Activated CD4-positive, alpha-beta memory T cell treated with anti-CD3 and anti-CD28 coated beads for 36 hours (primary cell): ENCODE measurements around the gene STOX2. TPM values are rescaled to one million over a fixed set of nuclear protein-coding genes. Genes with fewer than 3 reads are reported as not detected.

ENCODE experiments used
- CTCF ChIA-PET: fragments of 350-600 bp; sonication (Branson Sonifier 250); formaldehyde crosslinking; loops from one replicate; lab custom pipeline; 2021; ENCODE audit warnings: antibody characterized with exemption, inconsistent platforms; lab: Charles Lee
- POLR2A ChIA-PET: fragments of 350-600 bp; sonication (Branson Sonifier 250); formaldehyde crosslinking; loops from one replicate; lab custom pipeline; 2021; ENCODE audit warnings: antibody characterized with exemption; lab: Charles Lee
- DNase-seq: peaks from one replicate; pipeline ENCODE4 v3.0.0-alpha.2; 2020
- H3K27ac Mint-ChIP-seq: one replicate; pipeline ENCODE4 v1.8.0; 2021; ENCODE audit warnings: mixed read lengths
- H3K27me3 Mint-ChIP-seq: one replicate; pipeline ENCODE4 v1.8.0; 2021; ENCODE audit warnings: mixed read lengths
- H3K36me3 Mint-ChIP-seq: one replicate; pipeline ENCODE4 v1.8.0; 2021; ENCODE audit warnings: mixed read lengths
- H3K4me1 Mint-ChIP-seq: one replicate; pipeline ENCODE4 v1.8.0; 2021; ENCODE audit warnings: low read depth, mixed read lengths
- H3K4me3 Mint-ChIP-seq: one replicate; pipeline ENCODE4 v1.8.0; 2021; ENCODE audit warnings: mild to moderate bottlenecking, mixed read lengths
- H3K9me3 Mint-ChIP-seq: one replicate; pipeline ENCODE4 v1.8.0; 2021; ENCODE audit warnings: mixed read lengths
- intact Hi-C: fragments of 100-400 bp; cut with micrococcal nuclease; formaldehyde crosslinking; loops from one replicate; pipeline ENCODE4 v1.15.1; 2023
- total RNA-seq, 2 experiments: library from RNA; stranded (reverse); gene quantifications; one replicate each; pipeline ENCODE4 v1.2.3, GENCODE V29; 2021

STOX2 gene
- total RNA-seq, 2 experiments from 2014 or later: not detected

DNA sequence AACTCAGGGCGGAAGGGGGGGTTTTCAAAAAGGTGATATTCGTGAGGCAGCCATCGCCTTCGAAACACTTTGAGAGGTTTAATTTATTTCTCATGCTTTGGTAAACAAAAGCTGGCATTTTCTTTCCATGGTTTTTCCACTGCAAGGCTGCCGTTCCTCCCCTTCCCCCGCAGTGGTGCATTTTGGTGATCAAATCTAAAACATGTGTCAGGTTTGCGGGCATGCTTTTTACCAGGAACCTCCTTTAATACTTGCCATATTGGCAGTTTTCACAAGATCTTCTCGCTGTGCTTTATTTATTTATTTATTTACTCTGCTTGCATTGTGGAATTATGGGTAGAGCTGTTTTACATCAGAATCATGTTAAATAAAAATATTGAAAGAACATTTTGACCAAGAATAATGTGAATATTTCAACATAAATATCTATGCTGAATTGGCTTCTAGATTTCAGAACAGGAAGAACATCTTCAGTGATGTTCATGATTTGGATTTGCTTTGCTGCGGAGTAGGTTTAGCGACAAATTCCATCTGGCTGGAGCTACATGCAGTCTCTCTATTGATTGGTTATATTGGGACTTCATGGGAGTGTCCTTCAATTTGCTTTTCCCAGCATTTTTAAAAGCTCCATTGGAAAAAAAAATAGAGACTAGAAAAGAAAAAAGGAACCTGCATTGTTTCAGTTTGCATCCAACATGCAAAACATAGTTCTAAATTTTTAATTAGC lies 54.4 kb downstream of the STOX2 start:
- DNase-seq: no peak
- Mint-ChIP-seq H3K4me3 (no peak overlapping the region), H3K36me3 (no peaks in the 10 kb centered on the region), H3K27me3 (peaks cover 4% of the 10 kb centered on the region), H3K9me3 (no peaks in the 10 kb centered on the region), H3K4me1 (no peaks in the 10 kb centered on the region), H3K27ac (no peak overlapping the region)
- ChIA-PET POLR2A (no interaction called here), CTCF (no interaction called here)
- intact Hi-C loops: no loop called here

DNA sequence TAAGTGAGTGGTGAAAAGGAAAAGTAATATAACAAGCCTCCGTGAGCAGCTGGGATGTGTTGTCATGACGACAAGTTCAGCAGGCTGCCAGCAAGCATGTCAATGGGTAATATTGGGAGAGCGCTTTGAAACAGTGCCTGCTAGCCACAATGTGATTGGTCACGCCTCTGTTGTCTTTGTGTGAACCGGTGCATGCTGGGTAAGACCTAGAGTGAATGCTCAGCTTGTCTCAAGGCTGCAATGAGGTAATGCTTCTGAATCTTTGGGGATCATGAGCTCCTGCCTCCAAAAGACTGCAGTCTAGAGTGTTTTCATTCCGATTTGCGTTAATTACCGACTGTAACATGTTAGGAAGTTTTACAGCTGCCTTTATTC lies 54.9 kb downstream of the STOX2 start:
- CTCF ChIA-PET: no interaction called here
- no peak overlapping the region for H3K27ac Mint-ChIP-seq
- H3K36me3 Mint-ChIP-seq: no peaks in the 10 kb centered on the region
- H3K9me3 Mint-ChIP-seq: no peaks in the 10 kb centered on the region
- intact Hi-C loops: no loop called here
- no peak overlapping the region for H3K4me3 Mint-ChIP-seq
- H3K4me1 Mint-ChIP-seq: no peaks in the 10 kb centered on the region
- POLR2A ChIA-PET: no interaction called here
- no peak for DNase-seq
- peaks cover 4% of the 10 kb centered on the region for H3K27me3 Mint-ChIP-seq

DNA sequence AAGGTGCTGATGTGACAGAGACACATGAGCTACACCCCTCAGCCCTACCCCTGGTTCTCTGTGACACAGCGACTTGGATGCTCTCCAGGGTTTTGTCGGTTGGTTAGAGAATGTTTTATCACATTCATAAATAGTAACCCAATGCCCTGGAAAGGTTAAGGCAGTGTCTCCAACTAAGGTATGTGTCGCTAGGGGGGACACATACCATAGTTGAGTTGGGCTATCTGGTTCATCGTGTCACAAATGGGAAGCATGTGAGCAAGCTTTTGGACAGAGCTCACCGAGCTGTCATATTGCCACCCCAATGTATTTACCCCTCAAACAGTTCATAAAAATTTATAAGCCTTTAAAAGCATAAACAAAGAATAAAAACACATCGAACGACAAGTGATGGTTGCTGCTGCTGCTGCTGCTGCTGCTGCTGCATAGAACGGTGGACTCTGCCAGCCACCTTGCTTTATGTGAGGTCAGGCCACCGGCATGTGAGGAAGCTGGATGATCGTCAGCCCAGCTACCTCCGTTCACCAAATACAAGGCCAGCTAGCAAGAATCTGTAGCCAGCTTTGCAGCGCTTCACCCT lies 55.9 kb downstream of the STOX2 start:
- ChIA-PET CTCF (no interaction called here), POLR2A (no interaction called here)
- intact Hi-C loops: no loop called here
- Mint-ChIP-seq H3K9me3 (no peaks in the 10 kb centered on the region), H3K36me3 (no peaks in the 10 kb centered on the region), H3K4me3 (no peak overlapping the region), H3K27ac (no peak overlapping the region), H3K4me1 (no peaks in the 10 kb centered on the region), H3K27me3 (peaks cover 8% of the 10 kb centered on the region)
- no peak for DNase-seq

DNA sequence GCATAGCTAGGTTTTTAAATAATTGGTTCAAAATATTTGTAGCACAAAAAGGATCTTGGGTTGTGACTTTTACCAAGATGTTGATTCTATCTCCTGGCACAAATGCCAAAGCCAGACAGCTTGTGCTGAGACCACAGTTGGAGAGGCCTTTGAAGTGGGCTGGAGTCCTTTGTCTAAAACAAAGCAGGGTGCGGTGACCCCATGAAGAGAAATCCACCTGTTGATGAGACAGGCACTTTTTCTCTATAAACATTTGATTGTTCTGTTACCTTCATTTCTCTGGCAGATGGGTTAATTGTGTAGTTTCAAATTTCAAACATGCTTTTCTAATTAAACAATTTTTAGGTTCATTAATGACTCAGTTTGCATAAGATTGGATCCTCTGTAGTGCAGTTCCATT lies 56.7 kb downstream of the STOX2 start:
- Mint-ChIP-seq H3K9me3 (no peaks in the 10 kb centered on the region), H3K27ac (no peak overlapping the region), H3K36me3 (no peaks in the 10 kb centered on the region), H3K4me3 (no peak overlapping the region), H3K4me1 (no peaks in the 10 kb centered on the region), H3K27me3 (peaks cover 13% of the 10 kb centered on the region)
- DNase-seq: no peak
- ChIA-PET CTCF (no interaction called here), POLR2A (no interaction called here)
- intact Hi-C loops: no loop called here

DNA sequence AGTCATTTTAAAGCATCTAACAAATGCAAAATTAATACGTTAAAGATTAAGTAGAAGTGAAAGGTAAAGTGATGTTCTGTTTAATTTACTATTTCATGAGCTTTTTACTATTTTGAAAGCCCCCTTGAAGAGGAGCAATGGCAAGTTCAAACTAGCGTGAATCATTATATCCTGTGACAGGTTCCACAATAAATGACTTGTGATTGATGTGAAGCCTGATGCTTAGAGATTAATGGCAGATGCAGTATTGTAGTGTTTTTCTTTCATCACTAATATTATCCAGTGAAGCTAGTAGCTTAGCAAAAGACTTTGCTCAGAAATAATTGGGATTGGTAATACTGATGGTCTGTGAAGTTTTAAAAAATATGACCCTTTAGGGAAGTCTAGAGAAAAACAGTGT lies 57.3 kb downstream of the STOX2 start:
- intact Hi-C loops: no loop called here
- peaks cover 16% of the 10 kb centered on the region for H3K27me3 Mint-ChIP-seq
- no peak for DNase-seq
- CTCF ChIA-PET: no interaction called here
- H3K4me3 Mint-ChIP-seq: no peak overlapping the region
- POLR2A ChIA-PET: no interaction called here
- H3K27ac Mint-ChIP-seq: no peak overlapping the region
- H3K4me1 Mint-ChIP-seq: no peaks in the 10 kb centered on the region
- no peaks in the 10 kb centered on the region for H3K36me3 Mint-ChIP-seq
- no peaks in the 10 kb centered on the region for H3K9me3 Mint-ChIP-seq

DNA sequence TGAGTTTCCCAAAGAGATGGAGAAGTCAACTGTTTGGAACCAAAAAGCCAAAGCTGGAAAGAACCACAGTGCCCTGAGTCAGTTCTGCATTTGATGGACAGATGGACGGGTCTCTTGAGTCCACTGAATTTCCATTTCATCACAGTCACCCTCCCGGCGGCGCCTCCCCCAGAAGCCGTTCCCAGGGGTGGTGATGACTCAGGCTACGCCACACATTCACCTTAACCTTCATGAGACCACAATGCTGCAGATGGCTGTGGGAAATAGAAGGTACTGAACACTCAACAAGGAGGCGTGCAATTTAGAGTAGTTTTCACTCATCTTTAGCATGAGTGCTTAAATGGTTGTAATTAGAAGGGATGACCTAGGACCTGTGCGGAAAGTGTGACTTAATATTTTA lies 61.3 kb downstream of the STOX2 start:
- Mint-ChIP-seq H3K27me3 (peaks cover 28% of the 10 kb centered on the region), H3K4me1 (no peaks in the 10 kb centered on the region), H3K9me3 (no peaks in the 10 kb centered on the region), H3K27ac (no peak overlapping the region), H3K36me3 (no peaks in the 10 kb centered on the region), H3K4me3 (no peak overlapping the region)
- no peak for DNase-seq
- POLR2A ChIA-PET: no interaction called here
- CTCF ChIA-PET: no interaction called here
- intact Hi-C loops: no loop called here

DNA sequence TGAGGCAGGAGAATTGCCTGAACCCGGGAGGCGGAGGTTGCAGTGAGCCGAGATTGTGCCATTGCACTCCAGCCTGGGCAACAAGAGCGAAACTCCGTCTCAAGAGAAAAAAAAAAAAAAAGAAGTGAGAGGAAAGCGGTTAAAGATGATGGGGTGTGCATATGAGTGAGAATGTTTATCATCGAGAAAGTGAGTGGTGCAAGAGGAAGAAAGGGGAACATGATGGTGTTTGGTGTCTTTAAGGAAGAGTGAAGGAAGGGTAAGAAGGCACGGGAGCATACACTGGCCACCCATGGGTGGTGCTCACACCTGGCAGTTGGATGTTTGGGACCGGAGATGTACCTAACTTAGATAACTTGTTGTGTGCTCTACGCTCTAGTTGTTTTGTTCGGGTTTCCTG lies 62.2 kb downstream of the STOX2 start:
- no peaks in the 10 kb centered on the region for H3K4me1 Mint-ChIP-seq
- H3K27ac Mint-ChIP-seq: no peak overlapping the region
- H3K27me3 Mint-ChIP-seq: peaks cover 28% of the 10 kb centered on the region
- ChIA-PET POLR2A (interaction anchor here (0.5 kb wide), 1 partner anchor 20 kb away, joined by 3 read pairs; no protein-coding TSS in a partner anchor), CTCF (no interaction called here)
- H3K36me3 Mint-ChIP-seq: no peaks in the 10 kb centered on the region
- intact Hi-C loops: no loop called here
- no peak for DNase-seq
- H3K9me3 Mint-ChIP-seq: no peaks in the 10 kb centered on the region
- no peak overlapping the region for H3K4me3 Mint-ChIP-seq

DNA sequence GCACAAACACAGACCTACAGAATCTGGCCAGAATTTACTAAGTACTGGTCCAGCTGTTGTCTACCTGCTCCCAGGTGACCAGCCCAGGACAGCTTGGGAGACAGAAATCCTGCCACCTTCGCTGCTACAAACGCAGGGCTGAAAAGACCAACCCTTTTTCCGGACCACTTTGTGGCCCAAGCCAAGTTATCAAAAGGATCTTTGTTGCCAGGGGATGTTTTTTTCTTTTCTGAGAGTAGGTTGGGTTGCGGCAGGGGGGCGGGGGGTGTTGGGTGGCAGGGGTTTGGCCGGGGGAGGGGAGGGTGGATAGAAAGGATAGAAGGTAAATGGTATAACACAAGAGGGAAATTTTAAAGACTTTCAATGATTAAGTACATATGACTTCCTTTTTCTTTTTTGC lies 63.4 kb downstream of the STOX2 start:
- no peaks in the 10 kb centered on the region for H3K4me1 Mint-ChIP-seq
- DNase-seq: no peak
- peaks cover 28% of the 10 kb centered on the region for H3K27me3 Mint-ChIP-seq
- H3K4me3 Mint-ChIP-seq: no peak overlapping the region
- H3K36me3 Mint-ChIP-seq: no peaks in the 10 kb centered on the region
- peaks cover 4% of the 10 kb centered on the region for H3K9me3 Mint-ChIP-seq
- intact Hi-C loops: no loop called here
- H3K27ac Mint-ChIP-seq: no peak overlapping the region
- POLR2A ChIA-PET: no interaction called here
- CTCF ChIA-PET: no interaction called here

DNA sequence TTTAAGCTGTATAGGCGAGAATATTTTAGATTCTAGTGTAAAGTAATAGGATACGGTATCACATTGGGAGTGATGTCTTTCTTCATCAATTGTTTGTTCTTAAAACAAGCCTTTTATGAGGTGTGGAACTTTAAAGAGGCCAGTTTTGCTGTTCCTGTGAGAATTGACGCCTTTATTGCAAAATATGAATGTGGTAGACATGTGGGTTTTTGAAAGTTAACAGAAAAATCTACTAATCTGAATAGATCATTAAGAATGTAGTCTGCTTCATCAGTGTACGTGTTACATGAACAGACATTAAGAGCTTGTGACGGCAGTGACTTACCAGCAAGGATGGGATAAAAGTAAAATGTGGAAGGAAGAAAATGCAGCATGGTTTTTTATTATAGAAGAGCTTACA lies 63.8 kb downstream of the STOX2 start:
- H3K4me1 Mint-ChIP-seq: no peaks in the 10 kb centered on the region
- no peaks in the 10 kb centered on the region for H3K36me3 Mint-ChIP-seq
- no peak overlapping the region for H3K27ac Mint-ChIP-seq
- ChIA-PET CTCF (no interaction called here), POLR2A (no interaction called here)
- H3K4me3 Mint-ChIP-seq: no peak overlapping the region
- DNase-seq: no peak
- peaks cover 6% of the 10 kb centered on the region for H3K9me3 Mint-ChIP-seq
- peaks cover 28% of the 10 kb centered on the region for H3K27me3 Mint-ChIP-seq
- intact Hi-C loops: no loop called here

DNA sequence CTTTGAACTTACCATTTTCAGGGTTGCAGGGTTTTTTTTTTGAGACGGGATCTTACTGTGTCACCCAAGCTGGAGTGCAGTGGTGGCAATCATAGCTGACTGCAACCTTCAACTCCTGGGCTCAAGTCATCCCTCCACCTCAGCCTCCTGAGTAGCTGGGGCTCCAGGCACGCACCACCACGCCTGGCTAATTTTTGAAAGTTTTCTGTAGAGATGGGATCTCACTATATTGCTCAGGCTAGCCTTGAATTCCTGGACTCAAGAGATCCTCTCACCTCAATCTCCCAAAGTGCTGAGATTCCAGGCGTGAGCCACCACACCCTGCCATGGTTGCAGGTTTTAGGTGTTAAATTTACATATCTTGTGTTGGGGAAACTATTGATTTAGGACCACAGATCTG lies 64.5 kb downstream of the STOX2 start:
- H3K36me3 Mint-ChIP-seq: no peaks in the 10 kb centered on the region
- POLR2A ChIA-PET: no interaction called here
- peaks cover 13% of the 10 kb centered on the region for H3K9me3 Mint-ChIP-seq
- no peak overlapping the region for H3K4me3 Mint-ChIP-seq
- H3K4me1 Mint-ChIP-seq: no peaks in the 10 kb centered on the region
- CTCF ChIA-PET: no interaction called here
- peaks cover 25% of the 10 kb centered on the region for H3K27me3 Mint-ChIP-seq
- intact Hi-C loops: no loop called here
- DNase-seq: no peak
- no peak overlapping the region for H3K27ac Mint-ChIP-seq

DNA sequence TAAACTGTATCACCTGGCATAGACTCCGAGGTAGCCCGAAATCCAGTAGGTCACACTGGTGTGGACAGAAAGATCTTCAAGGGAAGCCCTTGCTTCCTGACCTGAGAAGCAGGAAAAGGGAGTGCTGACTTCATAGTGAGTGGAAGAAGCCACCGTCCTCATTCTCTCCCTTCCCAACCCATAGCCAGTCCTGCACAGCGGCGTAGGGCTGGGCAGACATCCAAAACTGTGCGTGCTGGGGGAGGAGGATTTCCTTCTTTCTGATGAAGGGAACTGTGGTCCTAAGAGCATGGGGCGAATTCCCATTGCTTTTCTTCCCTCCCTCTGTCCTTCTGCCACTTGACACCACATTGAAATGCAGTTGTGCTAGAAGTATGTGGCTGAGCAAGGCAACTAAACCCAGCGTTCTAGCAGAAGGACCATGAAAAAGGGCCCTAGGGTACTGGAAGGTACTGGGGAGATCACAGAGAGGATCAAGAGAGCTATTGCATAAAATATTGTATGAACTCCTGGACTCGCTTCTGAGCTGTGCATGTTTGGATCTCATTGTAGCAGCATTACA lies 66.9 kb downstream of the STOX2 start:
- ChIA-PET POLR2A (no interaction called here), CTCF (no interaction called here)
- H3K9me3 Mint-ChIP-seq: peaks cover 15% of the 10 kb centered on the region
- DNase-seq: no peak
- no peaks in the 10 kb centered on the region for H3K36me3 Mint-ChIP-seq
- H3K27ac Mint-ChIP-seq: no peak overlapping the region
- H3K4me1 Mint-ChIP-seq: no peaks in the 10 kb centered on the region
- peaks cover 15% of the 10 kb centered on the region for H3K27me3 Mint-ChIP-seq
- H3K4me3 Mint-ChIP-seq: no peak overlapping the region
- intact Hi-C loops: no loop called here

DNA sequence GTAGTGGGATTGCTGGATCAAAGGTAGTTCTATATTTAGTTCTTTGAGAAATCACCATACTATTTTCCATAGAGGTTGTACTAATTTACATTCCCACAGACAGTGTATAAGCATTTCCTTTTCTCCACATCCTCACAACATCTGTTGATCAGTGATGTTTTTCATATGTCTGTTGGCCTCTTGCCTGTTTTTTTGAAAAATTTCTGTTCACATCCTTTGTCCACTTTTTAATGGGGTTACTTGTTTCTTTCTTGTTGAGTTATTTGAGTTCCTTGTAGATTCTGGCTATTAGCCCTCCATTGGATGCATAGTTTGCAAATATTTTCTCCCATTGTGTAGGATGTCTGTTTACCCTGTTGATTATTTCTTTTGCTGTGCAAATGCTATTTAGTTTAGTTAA lies 72.6 kb downstream of the STOX2 start:
- no peaks in the 10 kb centered on the region for H3K36me3 Mint-ChIP-seq
- H3K4me3 Mint-ChIP-seq: no peak overlapping the region
- H3K27me3 Mint-ChIP-seq: peaks cover 2% of the 10 kb centered on the region
- no peak overlapping the region for H3K27ac Mint-ChIP-seq
- H3K9me3 Mint-ChIP-seq: peaks cover 15% of the 10 kb centered on the region
- intact Hi-C loops: no loop called here
- DNase-seq: no peak
- POLR2A ChIA-PET: no interaction called here
- H3K4me1 Mint-ChIP-seq: no peaks in the 10 kb centered on the region
- CTCF ChIA-PET: no interaction called here

DNA sequence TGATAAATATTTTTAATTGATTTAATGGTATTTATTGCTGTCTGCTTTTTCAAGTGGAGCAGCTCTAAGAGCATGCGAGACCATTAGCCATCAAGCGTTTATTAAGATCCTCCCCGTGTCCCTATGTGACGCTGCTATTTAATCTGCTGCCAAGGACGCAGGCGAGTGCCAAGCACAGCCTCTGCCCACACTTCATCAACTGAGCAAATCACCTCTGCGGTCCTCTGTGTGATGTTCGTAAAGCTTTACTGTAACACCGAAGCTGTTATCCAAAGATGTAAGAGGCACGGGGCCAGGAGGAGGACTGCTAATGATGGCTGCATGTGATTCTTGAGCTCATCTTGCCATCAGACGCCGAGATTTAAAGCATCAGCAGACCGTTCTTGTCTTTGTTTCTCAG lies 79.5 kb downstream of the STOX2 start:
- intact Hi-C loops: no loop called here
- no peak for DNase-seq
- Mint-ChIP-seq H3K27ac (no peak overlapping the region), H3K4me1 (no peaks in the 10 kb centered on the region), H3K4me3 (no peak overlapping the region), H3K36me3 (no peaks in the 10 kb centered on the region), H3K27me3 (peaks cover 8% of the 10 kb centered on the region), H3K9me3 (no peaks in the 10 kb centered on the region)
- ChIA-PET CTCF (no interaction called here), POLR2A (no interaction called here)
